Trophoblast cell (in vitro differentiated cells and primary cell): ENCODE measurements around the gene CELF4.

ENCODE experiments used
- DNase-seq, 2 donors: peaks; one replicate each; pipeline ENCODE4 v3.0.0-alpha.2; 2016
- H2AFZ ChIP-seq: 2 replicates; pipeline ENCODE4 v1.6.1; 2013; ENCODE audit warnings: low read length, moderate library complexity, mild to moderate bottlenecking; ENCODE audit not compliant: insufficient read depth, poor library complexity
- H2AK5ac ChIP-seq: 2 replicates; pipeline ENCODE4 v1.6.1; 2013; ENCODE audit warnings: mild to moderate bottlenecking, low read length
- H2BK120ac ChIP-seq: 2 replicates; pipeline ENCODE4 v1.6.1; 2013; ENCODE audit warnings: low read length, mild to moderate bottlenecking, moderate library complexity; ENCODE audit not compliant: insufficient read depth, poor library complexity
- H2BK12ac ChIP-seq: 2 replicates; pipeline ENCODE4 v1.6.1; 2013; ENCODE audit warnings: mild to moderate bottlenecking, low read length, moderate library complexity
- H2BK5ac ChIP-seq: 2 replicates; pipeline ENCODE4 v1.6.1; 2013; ENCODE audit warnings: low read length, low read depth, moderate library complexity, mild to moderate bottlenecking; ENCODE audit not compliant: poor library complexity
- H3K14ac ChIP-seq: 2 replicates; pipeline ENCODE4 v1.6.1; 2013; ENCODE audit warnings: mild to moderate bottlenecking, low read length
- H3K18ac ChIP-seq: 2 replicates; pipeline ENCODE4 v1.6.1; 2013; ENCODE audit warnings: mild to moderate bottlenecking, low read length
- H3K23ac ChIP-seq: 2 replicates; pipeline ENCODE4 v1.6.1; 2013; ENCODE audit warnings: low read length
- H3K27ac ChIP-seq: 2 replicates; pipeline ENCODE4 v1.5.1; 2013; ENCODE audit warnings: low read depth, mild to moderate bottlenecking, inconsistent platforms, low read length, moderate library complexity
- H3K27me3 ChIP-seq: 2 replicates; pipeline ENCODE4 v1.6.1; 2013; ENCODE audit warnings: inconsistent platforms, mild to moderate bottlenecking, low read length, moderate library complexity; ENCODE audit not compliant: insufficient read depth
- H3K36me3 ChIP-seq, 2 experiments: 1 replicate in 1 of 2; 2 replicates in 1 of 2; pipeline ENCODE4 v1.6.1; 2013; ENCODE audit warnings: low read length in 2 of 2, mild to moderate bottlenecking in 2 of 2, moderate library complexity in 1 of 2; ENCODE audit not compliant: insufficient read depth in 2 of 2, control insufficient read depth in 1 of 2
- H3K4ac ChIP-seq: 2 replicates; pipeline ENCODE4 v1.6.1; 2013; ENCODE audit warnings: low read depth, mild to moderate bottlenecking, low read length, moderate library complexity
- H3K4me1 ChIP-seq, 2 experiments: 1 replicate in 1 of 2; 2 replicates in 1 of 2; pipeline ENCODE4 v1.6.1; 2013; ENCODE audit warnings: low read length in 2 of 2, mild to moderate bottlenecking in 2 of 2, moderate library complexity in 1 of 2; ENCODE audit not compliant: insufficient read depth in 2 of 2, control insufficient read depth in 1 of 2
- H3K4me2 ChIP-seq: 2 replicates; pipeline ENCODE4 v1.6.1; 2013; ENCODE audit warnings: inconsistent platforms, mild to moderate bottlenecking, low read length, moderate library complexity
- H3K4me3 ChIP-seq: 2 replicates; pipeline ENCODE4 v1.5.1; 2013; ENCODE audit warnings: mild to moderate bottlenecking, low read depth, low read length, inconsistent platforms
- H3K79me1 ChIP-seq: one replicate; pipeline ENCODE4 v1.6.1; 2013; ENCODE audit warnings: low read length
- H3K79me2 ChIP-seq: 2 replicates; pipeline ENCODE4 v1.6.1; 2013; ENCODE audit warnings: low read length, mild to moderate bottlenecking; ENCODE audit not compliant: control insufficient read depth, insufficient read depth, poor library complexity
- H3K9ac ChIP-seq: 2 replicates; pipeline ENCODE4 v1.6.1; 2013; ENCODE audit warnings: mild to moderate bottlenecking, low read length
- H3K9me3 ChIP-seq: 2 replicates; pipeline ENCODE4 v1.6.1; 2013; ENCODE audit warnings: low read depth, mild to moderate bottlenecking, control low read depth, inconsistent platforms, low read length; ENCODE audit not compliant: insufficient read depth
- H4K12ac ChIP-seq: 2 replicates; pipeline ENCODE4 v1.6.1; 2013; ENCODE audit warnings: low read depth, mild to moderate bottlenecking, low read length, moderate library complexity
- H4K8ac ChIP-seq: 2 replicates; pipeline ENCODE4 v1.6.1; 2013; ENCODE audit warnings: low read depth, mild to moderate bottlenecking, low read length, moderate library complexity
- H4K91ac ChIP-seq: one replicate; pipeline ENCODE4 v1.6.1; 2013; ENCODE audit warnings: low read depth, mild to moderate bottlenecking, low read length, moderate library complexity
- WGBS: extraction: QIAGEN DNeasy Blood & Tissue Kit; methylation state at CpG from one replicate; pipeline ENCODE4 v1.1.7; 2013; ENCODE audit warnings: missing lambda C conversion rate; ENCODE audit not compliant: insufficient read length, insufficient coverage; ENCODE audit errors: extremely low coverage; 5-methylcytosine and 5-hydroxymethylcytosine counted together

Gene CELF4

GRCh38 chr18:37421341-37422077 lies 144.1 kb downstream of the CELF4 start:
- no peaks in the 10 kb centered on the region for H3K79me2 ChIP-seq
- H3K9ac ChIP-seq = no peak overlapping the region
- H3K4me3 ChIP-seq = no peak overlapping the region
- H4K91ac ChIP-seq = no peak overlapping the region
- no peak overlapping the region for H3K27ac ChIP-seq
- H3K4me1 ChIP-seq = peaks cover 7 to 9% of the 10 kb centered on the region in 2 experiments
- H4K12ac ChIP-seq = no peak overlapping the region
- no peak overlapping the region for H3K14ac ChIP-seq
- H4K8ac ChIP-seq = no peak overlapping the region
- no CpG with 5 or more reads among the region's 16 CpGs for WGBS
- H2BK5ac ChIP-seq = no peak overlapping the region
- no peaks in the 10 kb centered on the region for H3K9me3 ChIP-seq
- no peak overlapping the region for H2BK120ac ChIP-seq
- H3K36me3 ChIP-seq = no peaks in the 10 kb centered on the region
- no peak overlapping the region for H2AFZ ChIP-seq
- H3K79me1 ChIP-seq = no peaks in the 10 kb centered on the region
- DNase-seq = peak; percentile 35 to 49
- H3K4me2 ChIP-seq = no peak overlapping the region
- no peak overlapping the region for H3K18ac ChIP-seq
- no peak overlapping the region for H3K4ac ChIP-seq
- no peak overlapping the region for H2BK12ac ChIP-seq
- H3K23ac ChIP-seq = no peak overlapping the region
- H2AK5ac ChIP-seq = no peak overlapping the region
- H3K27me3 ChIP-seq = no peaks in the 10 kb centered on the region

GRCh38 chr18:37420315-37420880 lies 145.2 kb downstream of the CELF4 start:
- Histone ChIP-seq H3K9ac (no peak overlapping the region), H3K18ac (no peak overlapping the region), H3K27me3 (no peaks in the 10 kb centered on the region), H2AK5ac (no peak overlapping the region), H3K27ac (no peak overlapping the region), H3K23ac (no peak overlapping the region), H3K4me1 (peaks cover 0 to 2% of the 10 kb centered on the region in 2 experiments), H3K14ac (no peak overlapping the region), H3K4ac (no peak overlapping the region), H3K4me2 (no peak overlapping the region), H3K9me3 (no peaks in the 10 kb centered on the region), H2AFZ (no peak overlapping the region), H4K91ac (no peak overlapping the region), H3K79me1 (no peaks in the 10 kb centered on the region), H3K36me3 (no peaks in the 10 kb centered on the region), H3K4me3 (no peak overlapping the region), H4K8ac (no peak overlapping the region), H3K79me2 (no peaks in the 10 kb centered on the region), H2BK120ac (no peak overlapping the region), H2BK12ac (no peak overlapping the region), H4K12ac (no peak overlapping the region), H2BK5ac (no peak overlapping the region)
- peak; percentile 40 to 48 for DNase-seq
- no CpG with 5 or more reads among the region's 7 CpGs for WGBS

GRCh38 chr18:37419866-37420265 lies 145.7 kb downstream of the CELF4 start:
- Histone ChIP-seq H3K23ac (no peak overlapping the region), H3K14ac (no peak overlapping the region), H2AFZ (no peak overlapping the region), H3K4me3 (no peak overlapping the region), H4K91ac (no peak overlapping the region), H2BK120ac (no peak overlapping the region), H3K4me2 (no peak overlapping the region), H3K4me1 (peaks cover 0 to 2% of the 10 kb centered on the region in 2 experiments), H3K27me3 (no peaks in the 10 kb centered on the region), H3K4ac (no peak overlapping the region), H3K9ac (no peak overlapping the region), H2AK5ac (no peak overlapping the region), H2BK12ac (no peak overlapping the region), H3K36me3 (no peaks in the 10 kb centered on the region), H3K79me1 (no peaks in the 10 kb centered on the region), H4K12ac (no peak overlapping the region), H4K8ac (no peak overlapping the region), H3K18ac (no peak overlapping the region), H3K27ac (no peak overlapping the region), H3K79me2 (no peaks in the 10 kb centered on the region), H2BK5ac (no peak overlapping the region), H3K9me3 (no peaks in the 10 kb centered on the region)
- DNase-seq = no peak
- no CpG with 5 or more reads among the region's 7 CpGs for WGBS

GRCh38 chr18:37419315-37419714 lies 146.3 kb downstream of the CELF4 start:
- H3K9ac ChIP-seq = no peak overlapping the region
- no peaks in the 10 kb centered on the region for H3K79me2 ChIP-seq
- no peak overlapping the region for H3K4ac ChIP-seq
- H3K79me1 ChIP-seq = no peaks in the 10 kb centered on the region
- H3K4me2 ChIP-seq = no peak overlapping the region
- peaks cover 0 to 2% of the 10 kb centered on the region in 2 experiments for H3K4me1 ChIP-seq
- no CpG with 5 or more reads among the region's 7 CpGs for WGBS
- H2AK5ac ChIP-seq = no peak overlapping the region
- H4K8ac ChIP-seq = no peak overlapping the region
- H4K91ac ChIP-seq = no peak overlapping the region
- peak; percentile 77 to 83 for DNase-seq
- H3K36me3 ChIP-seq = no peaks in the 10 kb centered on the region
- no peak overlapping the region for H3K4me3 ChIP-seq
- no peak overlapping the region for H3K27ac ChIP-seq
- no peak overlapping the region for H3K18ac ChIP-seq
- H2BK12ac ChIP-seq = no peak overlapping the region
- H3K27me3 ChIP-seq = no peaks in the 10 kb centered on the region
- no peak overlapping the region for H4K12ac ChIP-seq
- no peak overlapping the region for H3K14ac ChIP-seq
- no peak overlapping the region for H3K23ac ChIP-seq
- no peak overlapping the region for H2BK120ac ChIP-seq
- H2AFZ ChIP-seq = no peak overlapping the region
- H2BK5ac ChIP-seq = no peak overlapping the region
- no peaks in the 10 kb centered on the region for H3K9me3 ChIP-seq
